Psoas muscle (tissue), 8 donors: ENCODE data around the gene TXN2. TPM values are rescaled to one million over a fixed set of nuclear protein-coding genes. Genes with fewer than 3 reads are reported as not detected.

Experiments
- ATAC-seq, 4 donors: fragments of 200-7000 bp; cut with Tn5 transposase; one replicate each; pipeline ENCODE4 v1.9.1; 2020; ENCODE audit warnings: moderate library complexity in 3 of 4, mild to moderate bottlenecking in 2 of 4
- DNase-seq, 2 donors: peaks; one replicate each; pipeline ENCODE4 v3.0.0-alpha.2; 2020
- H3K27ac ChIP-seq: fragments of 200-600 bp; one replicate; pipeline ENCODE4 v1.8.0; 2022
- H3K27me3 ChIP-seq, 3 donors: fragments of 200-600 bp in 1 of 3; one replicate each; pipeline versions ENCODE4 v1.6.1 to v1.8.0; 2013 to 2022; ENCODE audit warnings: low read length in 2 of 3, mild to moderate bottlenecking in 2 of 3, moderate library complexity in 1 of 3; ENCODE audit not compliant: insufficient read depth in 3 of 3
- H3K36me3 ChIP-seq, 2 donors: fragments of 200-600 bp in 1 of 2; one replicate each; pipeline versions ENCODE4 v1.6.1 to v1.8.0; 2013 to 2022; ENCODE audit warnings: low read depth in 1 of 2, mild to moderate bottlenecking in 1 of 2, moderate library complexity in 1 of 2; ENCODE audit not compliant: insufficient read depth in 1 of 2
- H3K4me1 ChIP-seq: fragments of 200-600 bp; one replicate; pipeline ENCODE4 v1.8.0; 2022
- H3K4me3 ChIP-seq: fragments of 200-600 bp; one replicate; pipeline ENCODE4 v1.8.0; 2022; ENCODE audit warnings: mild to moderate bottlenecking
- H3K9me3 ChIP-seq: fragments of 200-600 bp; one replicate; pipeline ENCODE4 v1.8.0; 2022
- CTCF ChIP-seq: fragments of 200-600 bp; IDR thresholded peaks from one replicate; pipeline ENCODE4 v1.8.0; 2022; ENCODE audit warnings: antibody characterized with exemption
- WGBS, 3 donors: extraction: QIAGEN DNeasy Blood & Tissue Kit; methylation state at CpG; one replicate each; pipeline versions ENCODE4 v1.1.6 to v1.1.7; 2013; 5-methylcytosine and 5-hydroxymethylcytosine counted together
- intact Hi-C, 2 donors: fragments of 100-400 bp; cut with DNase I; formaldehyde crosslinking; loops; one replicate each; pipeline versions ENCODE4 v1.11.0 to v1.14.2; 2022
- polyA plus RNA-seq, 3 donors: library from polyadenylated mRNA; stranded (reverse); fragments of 200-250 nt; gene quantifications; one replicate each; pipeline ENCODE4 v1.2.3, GENCODE V29; 2013
- total RNA-seq, 4 donors: library from RNA; stranded (reverse); fragmentation: NEBNext Ultra II Directional in 2 of 4; extraction: Animal tissue kit (Norgen Biotek cat#: 25700) in 2 of 4; gene quantifications; one replicate each; pipeline versions ENCODE4 v1.2.1 to v1.2.4, GENCODE V29; 2021 to 2023
- donor health status: healthy with polysubstance abuse.
- donor health status: DM: no; HTN: no; CAD: no; lungs with moderate emphysema.
- donor health status: Bipolar disorder and iron deficiency.
- donor health status: healthy.
- donor health status: DM: yes; HTN: yes; CAD: no.
- donor health status: DM: no; HTN: no; CAD: no.
- donor health status: DM: no; HTN: no; CAD: no.
- donor health status: DM: yes; HTN: yes; CAD: no.

The TXN2 gene
- total and polyA plus RNA-seq, 7 donors, result 83.9 to 155 (median 115) TPM

DNA sequence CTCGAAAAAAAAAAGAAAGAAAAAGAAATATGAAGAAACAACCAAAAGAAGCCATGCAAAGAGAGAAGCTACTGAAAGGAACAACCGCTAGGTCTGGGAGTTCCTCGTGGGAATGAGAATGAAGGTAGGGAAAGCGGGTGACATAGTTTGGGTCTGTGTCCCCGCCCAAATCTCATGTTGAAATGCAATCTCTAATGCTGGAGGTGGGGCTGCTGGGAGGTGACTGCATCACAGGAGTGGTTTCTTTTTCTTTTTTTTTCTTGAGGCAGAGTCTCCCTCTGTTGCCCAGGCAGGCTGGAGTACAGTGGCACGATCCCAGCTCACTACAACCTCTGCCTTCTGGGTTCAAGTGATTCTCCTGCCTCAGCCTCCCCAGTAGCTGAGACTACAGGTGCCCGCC lies 9.7 kb upstream of the TXN2 start:
- TF ChIP-seq CTCF, result no peak
- Histone ChIP-seq H3K27ac (no peak overlapping the region), H3K27me3 (no peaks in the 10 kb centered on the region), H3K4me1 (no peaks in the 10 kb centered on the region), H3K9me3 (no peaks in the 10 kb centered on the region), H3K4me3 (no peak overlapping the region), H3K36me3 (peaks cover 0 to 50% of the 10 kb centered on the region in 2 donors)
- no peak for ATAC-seq
- no peak for DNase-seq
- WGBS, 3 donors, result 93 to 97% (median 95%) methylated on average over 7 of the region's 7 CpGs
- intact Hi-C loops, result no loop called here

- Histone ChIP-seq H3K36me3 (peaks cover 0 to 19% of the 10 kb centered on the region in 2 donors), H3K4me1 (peaks cover 4% of the 10 kb centered on the region), H3K9me3 (no peaks in the 10 kb centered on the region), H3K27me3 (no peaks in the 10 kb centered on the region), H3K27ac (no peak overlapping the region), H3K4me3 (no peak overlapping the region)
- intact Hi-C loops, result loop anchor here (5.0 to 10.0 kb wide), 2 partner anchors 185 to 292 kb away; no protein-coding TSS in a partner anchor
- WGBS, 3 donors, result 88 to 90% (median 90%) methylated on average over 13 of the region's 13 CpGs
- ATAC-seq (no peak), DNase-seq (no peak)
- peak; percentile 63 for TF ChIP-seq CTCF
Measured at GRCh38 chr22:36486619-36487384, 5.4 kb upstream of the TXN2 start.

GRCh38 chr22:36480941-36481392 lies 473 bp downstream of the TXN2 start:
- H3K4me3 ChIP-seq, result peak overlapping the region; percentile 92
- peaks cover 15% of the 10 kb centered on the region for H3K4me1 ChIP-seq
- WGBS, 3 donors, result 7 to 13% (median 10%) methylated on average over 9 of the region's 9 CpGs
- ATAC-seq (no peak), DNase-seq (no peak)
- H3K9me3 ChIP-seq, result no peaks in the 10 kb centered on the region
- intact Hi-C loops, result loop anchor here in 1 of 2 donors (10.0 kb wide), 1 partner anchor 286 kb away; no protein-coding TSS in a partner anchor
- H3K27me3 ChIP-seq, result no peaks in the 10 kb centered on the region
- H3K27ac ChIP-seq, result peak overlapping the region; percentile 97
- peaks cover 0 to 47% of the 10 kb centered on the region in 2 donors for H3K36me3 ChIP-seq
- no peak for TF ChIP-seq CTCF

DNA sequence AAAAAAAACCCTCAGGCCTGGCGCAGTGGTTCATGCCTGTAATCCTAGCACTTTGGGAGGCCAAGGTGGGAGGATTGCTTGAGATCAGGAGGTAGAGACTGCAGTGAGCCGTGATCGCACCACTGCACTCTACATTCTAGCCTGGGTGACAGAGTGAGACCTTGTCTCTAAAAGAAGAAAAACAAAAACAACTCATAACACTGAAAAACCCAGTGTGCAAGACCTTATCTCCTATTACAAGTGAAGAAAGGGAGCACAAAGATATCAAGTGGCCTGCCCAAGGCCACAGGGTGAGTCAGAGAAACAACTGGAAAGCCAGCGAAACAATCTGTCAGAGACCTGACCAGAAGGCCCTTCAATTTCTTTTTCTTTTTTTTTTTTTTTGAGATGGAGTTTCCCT lies 2.5 kb downstream of the TXN2 start:
- no peaks in the 10 kb centered on the region for H3K9me3 ChIP-seq
- H3K36me3 ChIP-seq, result peaks cover 6 to 67% of the 10 kb centered on the region in 2 donors
- intact Hi-C loops, result no loop called here
- no peak for TF ChIP-seq CTCF
- H3K27me3 ChIP-seq, result no peaks in the 10 kb centered on the region
- 91 to 98% (median 93%) methylated on average over 4 of the region's 4 CpGs for WGBS, 3 donors
- no peak for ATAC-seq
- H3K27ac ChIP-seq, result no peak overlapping the region
- H3K4me3 ChIP-seq, result no peak overlapping the region
- peaks cover 15% of the 10 kb centered on the region for H3K4me1 ChIP-seq
- no peak for DNase-seq
